Measurements from ENCODE around the gene GRM3. TPM values are rescaled to one million over a fixed set of nuclear protein-coding genes. Genes with fewer than 3 reads are reported as not detected.

Gene GRM3
- total and polyA plus RNA-seq, 2 of the 8 experiments (the other 6 are each of a cell fraction or from before 2014, with no cell fraction given): 3.1 to 4.2 TPM

GRCh38 chr7:86792260-86792659 lies 148.6 kb downstream of the GRM3 start:
- WGBS, 2 experiments (ENCODE audit: extremely low coverage in 1 of 2, insufficient coverage in 1 of 2, insufficient read length in 1 of 2, insufficient replicate concordance in 2 of 2, low coverage in 1 of 2, low lambda C conversion rate in 2 of 2, missing lambda C conversion rate in 1 of 2): 75% methylated on average over 2 of the region's 2 CpGs; no CpG with 5 or more reads in 1 of the 2 experiments
- Histone ChIP-seq H3K23ac (ENCODE audit: insufficient read length) (no peak overlapping the region), H3K18ac (ENCODE audit: extremely low read depth, low read length) (no peak overlapping the region), H2AK5ac (ENCODE audit: low read depth, low read length) (no peak overlapping the region), H2BK20ac (ENCODE audit: low read length) (no peak overlapping the region), H2BK5ac (ENCODE audit: low read depth, low read length) (no peak overlapping the region), H3K9ac (replicated peaks in 1 of 4; ENCODE audit: extremely low read depth in 1 of 4, low read depth in 3 of 4, low read length in 3 of 4) (no peak overlapping the region), H4K20me1 (replicated peaks in 1 of 2; ENCODE audit: control insufficient read depth in 1 of 2, insufficient read depth in 2 of 2, low read length in 2 of 2) (no peaks in the 10 kb centered on the region), H3K56ac (replicated peaks; ENCODE audit: insufficient read length, low read depth, low read length) (no peak overlapping the region), H3K36me3 (ENCODE audit: control insufficient read depth in 2 of 4, insufficient read depth in 4 of 4, low read length in 3 of 4) (no peaks in the 10 kb centered on the region; a peak in 1 of 8 replicates), H3K4ac (replicated peaks; ENCODE audit: insufficient read length, low read depth, low read length) (no peak overlapping the region), H3K4me1 (replicated peaks in 1 of 4; ENCODE audit: control insufficient read depth in 3 of 4, insufficient read depth in 4 of 4, low read length in 3 of 4) (no peaks in the 10 kb centered on the region), H3K9me3 (ENCODE audit: insufficient read depth in 2 of 2, low read depth in 1 of 2, low read length in 1 of 2) (no peaks in the 10 kb centered on the region), H3K14ac (ENCODE audit: insufficient read length) (no peak overlapping the region), H3K27me3 (replicated peaks in 1 of 4; ENCODE audit: control insufficient read depth in 3 of 4, extremely low read depth in 1 of 4, insufficient read depth in 3 of 4, low read length in 3 of 4) (no peaks in the 10 kb centered on the region), H3K79me1 (ENCODE audit: low read depth, low read length) (no peaks in the 10 kb centered on the region), H4K5ac (ENCODE audit: insufficient read length, low read depth, low read length) (no peak overlapping the region), H3K23me2 (ENCODE audit: low read depth, low read length) (no peaks in the 10 kb centered on the region), H3K4me3 (ENCODE audit: extremely low read depth in 1 of 4, insufficient read depth in 2 of 4, low read depth in 3 of 4, low read length in 4 of 4) (no peak overlapping the region), H3K27ac (ENCODE audit: low read depth, low read length) (no peak overlapping the region), H2AFZ (ENCODE audit: low read length) (no peak overlapping the region), H3K4me2 (ENCODE audit: insufficient read depth in 1 of 2, low read depth in 2 of 2, low read length in 2 of 2) (no peak overlapping the region), H2BK15ac (ENCODE audit: low read length) (no peak overlapping the region), H2BK120ac (replicated peaks; ENCODE audit: low read depth, low read length) (no peak overlapping the region), H4K91ac (replicated peaks; ENCODE audit: insufficient read length, low read length) (no peak overlapping the region), H3K79me2 (ENCODE audit: control insufficient read depth in 1 of 2, insufficient read depth in 2 of 2, low read length in 2 of 2) (no peaks in the 10 kb centered on the region), H4K8ac (ENCODE audit: extremely low read depth, insufficient read depth, low read length) (no peak overlapping the region), H2BK12ac (ENCODE audit: low read depth, low read length) (no peak overlapping the region)
- POLR2A ChIA-PET (ENCODE audit: partially characterized antibody): interaction anchor here (1.1 kb wide), 1 partner anchor 16 kb away, joined by 3 read pairs; no protein-coding TSS in a partner anchor
- no peak for FAIRE-seq
- DNase-seq (ENCODE audit: low read depth in 1 of 2, low spot score in 2 of 2): no peak
- CTCF ChIA-PET (ENCODE audit: partially characterized antibody): interaction anchor here (1.5 kb wide), 1 partner anchor 30 kb away, joined by 3 read pairs; no protein-coding TSS in a partner anchor
- TF ChIP-seq TBP (IDR thresholded peaks at IDR 0.05; ENCODE audit: low read depth, low read length): no peak
- no peak for TF ChIP-seq RFX5 (IDR thresholded peaks at IDR 0.05; ENCODE audit: borderline replicate concordance, low read depth, low read length)
- TF ChIP-seq SUZ12 (IDR thresholded peaks at IDR 0.05; ENCODE audit: low read length): no peak
- no peak for TF ChIP-seq SAP30 (IDR thresholded peaks at IDR 0.05; ENCODE audit: insufficient read depth, insufficient replicate concordance, low read length)
- TF ChIP-seq NRF1 (IDR thresholded peaks at IDR 0.05; ENCODE audit: low read depth, low read length): no peak
- no peak for TF ChIP-seq CBX5 (IDR thresholded peaks at IDR 0.05; ENCODE audit: low read depth, low read length)
- no peak for TF ChIP-seq CTBP2 (IDR thresholded peaks at IDR 0.05; ENCODE audit: borderline replicate concordance, insufficient read depth, insufficient read length, low read length)
- no peak for TF ChIP-seq POU5F1 (IDR thresholded peaks at IDR 0.05; ENCODE audit: low read depth, low read length)
- no peak for TF ChIP-seq RBBP5 (IDR thresholded peaks at IDR 0.05; ENCODE audit: borderline replicate concordance, low read depth, low read length)
- no peak for TF ChIP-seq KDM1A (IDR thresholded peaks at IDR 0.05; ENCODE audit: borderline replicate concordance, low read length)
- TF ChIP-seq JUN (IDR thresholded peaks at IDR 0.05; ENCODE audit: low read depth, low read length): no peak
- TF ChIP-seq ZNF274 (IDR thresholded peaks at IDR 0.05; ENCODE audit: borderline replicate concordance, extremely low read depth, low read length): no peak
- TF ChIP-seq YY1 (IDR thresholded peaks at IDR 0.05; ENCODE audit: low read depth, low read length): no peak
- no peak for TF ChIP-seq SP1 (IDR thresholded peaks at IDR 0.05; ENCODE audit: low read depth, low read length)

Measured in H1 (cell line).